DND-41 (cell line): ENCODE results near the gene DYNLT5.

ENCODE experiments used
- EZH2 ChIP-seq: IDR thresholded peaks from 3 replicates; pipeline ENCODE4 v1.6.1; 2012; ENCODE audit warnings: borderline replicate concordance, low read depth, mild to moderate bottlenecking, moderate library complexity, low read length, inconsistent platforms; ENCODE audit not compliant: severe bottlenecking
- TF ChIP-seq, protein P1 (sequence below): IDR thresholded peaks from 2 replicates; pipeline ENCODE4 v1.5.1; 2012; ENCODE audit warnings: borderline replicate concordance, low read length, moderate library complexity, mild to moderate bottlenecking; ENCODE audit not compliant: poor library complexity, severe bottlenecking; ENCODE audit errors: extremely low read depth

GRCh38 chr1:66778969-66779368, 26.7 kb downstream of the DYNLT5 start:
- TF ChIP-seq, protein P1, sequence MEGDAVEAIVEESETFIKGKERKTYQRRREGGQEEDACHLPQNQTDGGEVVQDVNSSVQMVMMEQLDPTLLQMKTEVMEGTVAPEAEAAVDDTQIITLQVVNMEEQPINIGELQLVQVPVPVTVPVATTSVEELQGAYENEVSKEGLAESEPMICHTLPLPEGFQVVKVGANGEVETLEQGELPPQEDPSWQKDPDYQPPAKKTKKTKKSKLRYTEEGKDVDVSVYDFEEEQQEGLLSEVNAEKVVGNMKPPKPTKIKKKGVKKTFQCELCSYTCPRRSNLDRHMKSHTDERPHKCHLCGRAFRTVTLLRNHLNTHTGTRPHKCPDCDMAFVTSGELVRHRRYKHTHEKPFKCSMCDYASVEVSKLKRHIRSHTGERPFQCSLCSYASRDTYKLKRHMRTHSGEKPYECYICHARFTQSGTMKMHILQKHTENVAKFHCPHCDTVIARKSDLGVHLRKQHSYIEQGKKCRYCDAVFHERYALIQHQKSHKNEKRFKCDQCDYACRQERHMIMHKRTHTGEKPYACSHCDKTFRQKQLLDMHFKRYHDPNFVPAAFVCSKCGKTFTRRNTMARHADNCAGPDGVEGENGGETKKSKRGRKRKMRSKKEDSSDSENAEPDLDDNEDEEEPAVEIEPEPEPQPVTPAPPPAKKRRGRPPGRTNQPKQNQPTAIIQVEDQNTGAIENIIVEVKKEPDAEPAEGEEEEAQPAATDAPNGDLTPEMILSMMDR, result no peak
- no peak for TF ChIP-seq EZH2
